SK-N-SH (cell line): Measurements from ENCODE around the gene GLA. TPM values are rescaled to one million over a fixed set of nuclear protein-coding genes. Genes with fewer than 3 reads are reported as not detected.

ENCODE experiments used
- CTCF ChIA-PET: fragments of 300-600, 350-600 bp; formaldehyde crosslinking; extraction: SDS; loops from one replicate; lab custom pipeline; 2021; lab: Yijun Ruan, JAX
- POLR2A ChIA-PET: fragments of 350-600 bp; sonication (Branson Sonifier 250); formaldehyde crosslinking; extraction: SDS; loops from one replicate; lab custom pipeline; 2020; ENCODE audit warnings: antibody characterized with exemption, inconsistent platforms; lab: Yijun Ruan, JAX
- DNase-seq: peaks from one replicate; pipeline ENCODE4 v3.0.0; 2012
- H2AFZ ChIP-seq: fragments of 200-600 bp; sonication (generic); 2 replicates; pipeline ENCODE4 v1.8.1; 2016; ENCODE audit warnings: antibody characterized with exemption, mild to moderate bottlenecking, low read depth
- H3F3A ChIP-seq: fragments of 200-600 bp; sonication (generic); replicated peaks from 2 replicates; pipeline ENCODE3; 2016; ENCODE audit warnings: antibody characterized with exemption, mild to moderate bottlenecking; ENCODE audit not compliant: insufficient read depth
- H3K27ac ChIP-seq, 2 experiments: fragments of 200-500 bp in 1 of 2; fragments of 200-600 bp in 1 of 2; sonication (Bioruptor generic) in 1 of 2; sonication (generic), shearing (Covaris generic) in 1 of 2; 2 replicates each; pipeline versions ENCODE4 v1.5.1 to v1.6.1; 2014 to 2016; ENCODE audit warnings: low read depth in 2 of 2, inconsistent platforms in 1 of 2, low read length in 1 of 2, mild to moderate bottlenecking in 1 of 2, mixed read lengths in 1 of 2
- H3K27me3 ChIP-seq: fragments of 200-600 bp; sonication (generic), shearing (Covaris generic); 2 replicates; pipeline ENCODE4 v1.6.1; 2016; ENCODE audit warnings: mixed run types; ENCODE audit not compliant: insufficient read depth
- H3K36me3 ChIP-seq, 2 experiments: fragments of 200-500 bp in 1 of 2; fragments of 200-600 bp in 1 of 2; sonication (Bioruptor generic) in 1 of 2; sonication (generic) in 1 of 2; replicated peaks in 1 of 2; 2 replicates each; pipeline versions ENCODE3 to v1.5.1; 2014 to 2016; ENCODE audit warnings: low read length in 1 of 2, mild to moderate bottlenecking in 1 of 2; ENCODE audit not compliant: insufficient read depth in 2 of 2, control insufficient read depth in 1 of 2
- H3K4me1 ChIP-seq, 2 experiments: fragments of 200-500 bp in 1 of 2; fragments of 200-600 bp in 1 of 2; sonication (Bioruptor generic) in 1 of 2; sonication (generic), shearing (Covaris generic) in 1 of 2; 2 replicates each; pipeline versions ENCODE4 v1.5.1 to v1.6.1; 2014 to 2016; ENCODE audit warnings: low read depth in 1 of 2, low read length in 1 of 2, mixed run types in 1 of 2; ENCODE audit not compliant: insufficient read depth in 2 of 2, control insufficient read depth in 1 of 2
- H3K4me2 ChIP-seq: fragments of 200-600 bp; sonication (generic), shearing (Covaris generic); 2 replicates; pipeline ENCODE4 v1.6.1; 2017; ENCODE audit warnings: mixed run types
- H3K4me3 ChIP-seq, 2 experiments: fragments of 200-500 bp in 1 of 2; fragments of 200-600 bp in 1 of 2; sonication (Bioruptor generic) in 1 of 2; sonication (generic), shearing (Covaris generic) in 1 of 2; 2 replicates each; pipeline versions ENCODE4 v1.5.1 to v1.8.1; 2014 to 2016; ENCODE audit warnings: low read depth in 2 of 2, inconsistent platforms in 1 of 2, low read length in 1 of 2, mild to moderate bottlenecking in 1 of 2, mixed read lengths in 1 of 2, moderate library complexity in 1 of 2
- H3K79me2 ChIP-seq: fragments of 200-600 bp; sonication (generic); 2 replicates; pipeline ENCODE4 v1.8.1; 2017; ENCODE audit warnings: mild to moderate bottlenecking; ENCODE audit not compliant: insufficient read depth
- H3K9ac ChIP-seq: fragments of 200-600 bp; sonication (generic); 2 replicates; pipeline ENCODE4 v1.6.1; 2017; ENCODE audit warnings: mixed run types
- H3K9me2 ChIP-seq: fragments of 200-600 bp; sonication (generic); 2 replicates; pipeline ENCODE4 v1.6.1; 2017; ENCODE audit warnings: mixed run types
- H3K9me3 ChIP-seq: fragments of 200-600 bp; sonication (generic); 2 replicates; pipeline ENCODE4 v1.6.1; 2017; ENCODE audit warnings: mixed run types, mild to moderate bottlenecking, moderate library complexity
- H4K20me1 ChIP-seq: fragments of 200-600 bp; sonication (generic); 2 replicates; pipeline ENCODE4 v1.6.1; 2017; ENCODE audit warnings: mild to moderate bottlenecking, mixed run types; ENCODE audit not compliant: insufficient read depth
- ELF1 ChIP-seq: IDR thresholded peaks from 2 replicates; pipeline ENCODE4 v1.4.0; 2012
- EP300 ChIP-seq, 2 experiments: IDR thresholded peaks; 2 replicates each; pipeline versions ENCODE4 v1.4.0 to v1.6.1; 2012; ENCODE audit warnings: borderline replicate concordance in 1 of 2, low read depth in 1 of 2, low read length in 1 of 2
- EZH2phosphoT487 ChIP-seq: fragments of 200-600 bp; sonication (generic); IDR thresholded peaks from 2 replicates; pipeline ENCODE4 v1.6.1; 2017; ENCODE audit warnings: low read depth, mixed run types, mild to moderate bottlenecking, antibody characterized with exemption, moderate library complexity, borderline replicate concordance
- FOSL2 ChIP-seq: IDR thresholded peaks from 2 replicates; pipeline ENCODE4 v1.4.0; 2012; ENCODE audit warnings: low read depth, mild to moderate bottlenecking, moderate library complexity, borderline replicate concordance
- FOXJ3 ChIP-seq: sonication (generic); formaldehyde crosslinking; IDR thresholded peaks from 2 replicates; pipeline ENCODE4 v1.5.1; 2020; ENCODE audit warnings: mild to moderate bottlenecking, missing genetic modification reagents
- GATA2 ChIP-seq: sonication (generic); formaldehyde crosslinking; IDR thresholded peaks from 2 replicates; pipeline ENCODE4 v1.5.0; 2020; ENCODE audit warnings: mild to moderate bottlenecking, missing genetic modification reagents
- JUND ChIP-seq: IDR thresholded peaks from 2 replicates; pipeline ENCODE4 v1.4.0; 2012
- MXI1 ChIP-seq: IDR thresholded peaks from 2 replicates; pipeline ENCODE4 v1.6.1; 2012; ENCODE audit warnings: mild to moderate bottlenecking, low read depth, low read length, improper control_type of control experiment
- NRF1 ChIP-seq: IDR thresholded peaks from 2 replicates; pipeline ENCODE4 v1.6.1; 2012; ENCODE audit warnings: low read depth, mild to moderate bottlenecking, low read length
- RXRA ChIP-seq: IDR thresholded peaks from 2 replicates; pipeline ENCODE4 v1.4.0; 2012; ENCODE audit warnings: low read depth, mild to moderate bottlenecking, borderline replicate concordance
- SIN3A ChIP-seq: IDR thresholded peaks from 2 replicates; pipeline ENCODE4 v1.6.1; 2012; ENCODE audit warnings: low read depth, mild to moderate bottlenecking, low read length, moderate library complexity, borderline replicate concordance
- TCF12 ChIP-seq: IDR thresholded peaks from 2 replicates; pipeline ENCODE4 v1.4.0; 2012
- TEAD4 ChIP-seq: IDR thresholded peaks from 2 replicates; pipeline ENCODE4 v1.4.0; 2012; ENCODE audit warnings: mild to moderate bottlenecking, borderline replicate concordance; ENCODE audit not compliant: insufficient read depth
- WGBS: methylation state at CpG from one replicate; pipeline ENCODE4 v1.1.6; 2017; ENCODE audit warnings: low lambda C conversion rate; 5-methylcytosine and 5-hydroxymethylcytosine counted together
- polyA plus RNA-seq, 3 experiments: library from polyadenylated mRNA; depleted of rRNA; stranded (reverse); fragments of >200 nt; gene quantifications; 2 replicates each; pipeline ENCODE4 v1.2.3, GENCODE V29; 2012
- TF ChIP-seq, protein P1 (sequence below): fragments of 150-350 bp; IDR thresholded peaks from 2 replicates; pipeline ENCODE4 v1.6.1; 2016; ENCODE audit warnings: mild to moderate bottlenecking, low read depth, low read length
- TF ChIP-seq, protein P2 (sequence below): IDR thresholded peaks from 2 replicates; pipeline ENCODE4; 2012
- TF ChIP-seq, protein P3 (sequence below): IDR thresholded peaks from 2 replicates; pipeline ENCODE4 v1.6.1; 2012; ENCODE audit warnings: mild to moderate bottlenecking, low read depth, low read length, moderate library complexity
- TF ChIP-seq, protein P4 (sequence below): fragments of 200-600 bp; sonication (generic); IDR thresholded peaks from 2 replicates; pipeline ENCODE4 v1.6.1; 2017; ENCODE audit warnings: antibody characterized with exemption, mild to moderate bottlenecking, moderate library complexity
- TF ChIP-seq, protein P5 (sequence below): IDR thresholded peaks from 2 replicates; pipeline ENCODE4 v1.4.0; 2012; ENCODE audit warnings: low read depth, borderline replicate concordance
- TF ChIP-seq, protein P6 (sequence below): IDR thresholded peaks from 2 replicates; pipeline ENCODE4 v1.4.0; 2012; ENCODE audit warnings: low read depth, borderline replicate concordance

Gene GLA
- polyA plus RNA-seq, 1 of the 3 experiments (the other 2 are of a cell fraction) = 20.4 TPM

DNA sequence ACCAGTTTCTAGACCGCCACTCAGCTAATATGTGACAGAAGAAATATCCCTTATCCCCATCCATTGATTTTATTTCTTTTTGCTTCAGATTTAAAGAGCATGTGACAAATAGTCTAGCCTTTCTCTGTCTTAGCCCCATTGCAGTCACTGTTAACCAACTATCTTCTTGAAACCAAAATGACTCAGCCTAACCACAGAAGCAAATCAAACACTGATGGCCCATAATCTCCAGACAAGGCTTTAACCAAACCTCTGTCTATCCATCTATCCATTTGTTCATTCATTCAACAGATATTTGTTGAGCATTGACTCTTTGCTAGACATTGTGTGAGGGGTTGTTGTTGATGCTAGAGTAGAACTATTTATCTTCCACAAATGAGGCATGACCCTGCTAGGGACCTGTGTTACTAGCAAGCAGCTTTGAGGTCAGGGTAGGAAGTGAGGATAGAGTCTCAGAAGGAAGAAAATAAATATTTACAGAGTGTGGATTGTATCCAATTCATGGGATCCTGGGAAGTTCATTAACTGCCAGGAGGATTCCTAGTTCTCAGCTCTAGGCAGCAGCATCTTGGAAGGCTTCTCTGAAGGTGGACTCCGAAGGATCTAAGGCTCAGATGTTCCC, 22.8 kb upstream of the GLA start:
- Histone ChIP-seq H3K79me2 (no peaks in the 10 kb centered on the region), H3F3A (peaks cover 17% of the 10 kb centered on the region), H3K4me3 (no peak overlapping the region), H4K20me1 (no peaks in the 10 kb centered on the region), H3K9me3 (no peaks in the 10 kb centered on the region), H3K27ac (peak overlapping the region in 1 of 2 experiments; percentile 62; a peak in 3 of 4 replicates), H3K9ac (no peak overlapping the region), H3K27me3 (no peaks in the 10 kb centered on the region), H2AFZ (no peak overlapping the region), H3K9me2 (no peaks in the 10 kb centered on the region), H3K36me3 (no peaks in the 10 kb centered on the region), H3K4me1 (no peaks in the 10 kb centered on the region), H3K4me2 (peak overlapping the region; percentile 29; the same call in 1 of the 2 replicates)
- WGBS = 73% methylated on average over 2 of the region's 2 CpGs
- POLR2A ChIA-PET = no interaction called here
- CTCF ChIA-PET = no interaction called here
- no peak for TF ChIP-seq GATA2 (CRISPR knock-in tag)
- TF ChIP-seq, protein P1, sequence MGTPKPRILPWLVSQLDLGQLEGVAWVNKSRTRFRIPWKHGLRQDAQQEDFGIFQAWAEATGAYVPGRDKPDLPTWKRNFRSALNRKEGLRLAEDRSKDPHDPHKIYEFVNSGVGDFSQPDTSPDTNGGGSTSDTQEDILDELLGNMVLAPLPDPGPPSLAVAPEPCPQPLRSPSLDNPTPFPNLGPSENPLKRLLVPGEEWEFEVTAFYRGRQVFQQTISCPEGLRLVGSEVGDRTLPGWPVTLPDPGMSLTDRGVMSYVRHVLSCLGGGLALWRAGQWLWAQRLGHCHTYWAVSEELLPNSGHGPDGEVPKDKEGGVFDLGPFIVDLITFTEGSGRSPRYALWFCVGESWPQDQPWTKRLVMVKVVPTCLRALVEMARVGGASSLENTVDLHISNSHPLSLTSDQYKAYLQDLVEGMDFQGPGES = no peak
- TF ChIP-seq, protein P2, sequence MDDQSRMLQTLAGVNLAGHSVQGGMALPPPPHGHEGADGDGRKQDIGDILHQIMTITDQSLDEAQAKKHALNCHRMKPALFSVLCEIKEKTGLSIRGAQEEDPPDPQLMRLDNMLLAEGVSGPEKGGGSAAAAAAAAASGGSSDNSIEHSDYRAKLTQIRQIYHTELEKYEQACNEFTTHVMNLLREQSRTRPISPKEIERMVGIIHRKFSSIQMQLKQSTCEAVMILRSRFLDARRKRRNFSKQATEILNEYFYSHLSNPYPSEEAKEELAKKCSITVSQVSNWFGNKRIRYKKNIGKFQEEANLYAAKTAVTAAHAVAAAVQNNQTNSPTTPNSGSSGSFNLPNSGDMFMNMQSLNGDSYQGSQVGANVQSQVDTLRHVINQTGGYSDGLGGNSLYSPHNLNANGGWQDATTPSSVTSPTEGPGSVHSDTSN = no peak; the same call in 1 of the 2 replicates
- TF ChIP-seq, protein P3, sequence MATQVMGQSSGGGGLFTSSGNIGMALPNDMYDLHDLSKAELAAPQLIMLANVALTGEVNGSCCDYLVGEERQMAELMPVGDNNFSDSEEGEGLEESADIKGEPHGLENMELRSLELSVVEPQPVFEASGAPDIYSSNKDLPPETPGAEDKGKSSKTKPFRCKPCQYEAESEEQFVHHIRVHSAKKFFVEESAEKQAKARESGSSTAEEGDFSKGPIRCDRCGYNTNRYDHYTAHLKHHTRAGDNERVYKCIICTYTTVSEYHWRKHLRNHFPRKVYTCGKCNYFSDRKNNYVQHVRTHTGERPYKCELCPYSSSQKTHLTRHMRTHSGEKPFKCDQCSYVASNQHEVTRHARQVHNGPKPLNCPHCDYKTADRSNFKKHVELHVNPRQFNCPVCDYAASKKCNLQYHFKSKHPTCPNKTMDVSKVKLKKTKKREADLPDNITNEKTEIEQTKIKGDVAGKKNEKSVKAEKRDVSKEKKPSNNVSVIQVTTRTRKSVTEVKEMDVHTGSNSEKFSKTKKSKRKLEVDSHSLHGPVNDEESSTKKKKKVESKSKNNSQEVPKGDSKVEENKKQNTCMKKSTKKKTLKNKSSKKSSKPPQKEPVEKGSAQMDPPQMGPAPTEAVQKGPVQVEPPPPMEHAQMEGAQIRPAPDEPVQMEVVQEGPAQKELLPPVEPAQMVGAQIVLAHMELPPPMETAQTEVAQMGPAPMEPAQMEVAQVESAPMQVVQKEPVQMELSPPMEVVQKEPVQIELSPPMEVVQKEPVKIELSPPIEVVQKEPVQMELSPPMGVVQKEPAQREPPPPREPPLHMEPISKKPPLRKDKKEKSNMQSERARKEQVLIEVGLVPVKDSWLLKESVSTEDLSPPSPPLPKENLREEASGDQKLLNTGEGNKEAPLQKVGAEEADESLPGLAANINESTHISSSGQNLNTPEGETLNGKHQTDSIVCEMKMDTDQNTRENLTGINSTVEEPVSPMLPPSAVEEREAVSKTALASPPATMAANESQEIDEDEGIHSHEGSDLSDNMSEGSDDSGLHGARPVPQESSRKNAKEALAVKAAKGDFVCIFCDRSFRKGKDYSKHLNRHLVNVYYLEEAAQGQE = no peak
- peak; percentile 7; the same call in 1 of the 2 replicates for TF ChIP-seq TCF12
- no peak for TF ChIP-seq NRF1
- peak; percentile 23; the same call in 1 of the 2 replicates for TF ChIP-seq JUND
- TF ChIP-seq RXRA = no peak
- no peak for TF ChIP-seq TEAD4
- 0 out of 2 replicates have a peak, but pooled peaks have one; percentile 14 for TF ChIP-seq FOSL2
- TF ChIP-seq, protein P4, sequence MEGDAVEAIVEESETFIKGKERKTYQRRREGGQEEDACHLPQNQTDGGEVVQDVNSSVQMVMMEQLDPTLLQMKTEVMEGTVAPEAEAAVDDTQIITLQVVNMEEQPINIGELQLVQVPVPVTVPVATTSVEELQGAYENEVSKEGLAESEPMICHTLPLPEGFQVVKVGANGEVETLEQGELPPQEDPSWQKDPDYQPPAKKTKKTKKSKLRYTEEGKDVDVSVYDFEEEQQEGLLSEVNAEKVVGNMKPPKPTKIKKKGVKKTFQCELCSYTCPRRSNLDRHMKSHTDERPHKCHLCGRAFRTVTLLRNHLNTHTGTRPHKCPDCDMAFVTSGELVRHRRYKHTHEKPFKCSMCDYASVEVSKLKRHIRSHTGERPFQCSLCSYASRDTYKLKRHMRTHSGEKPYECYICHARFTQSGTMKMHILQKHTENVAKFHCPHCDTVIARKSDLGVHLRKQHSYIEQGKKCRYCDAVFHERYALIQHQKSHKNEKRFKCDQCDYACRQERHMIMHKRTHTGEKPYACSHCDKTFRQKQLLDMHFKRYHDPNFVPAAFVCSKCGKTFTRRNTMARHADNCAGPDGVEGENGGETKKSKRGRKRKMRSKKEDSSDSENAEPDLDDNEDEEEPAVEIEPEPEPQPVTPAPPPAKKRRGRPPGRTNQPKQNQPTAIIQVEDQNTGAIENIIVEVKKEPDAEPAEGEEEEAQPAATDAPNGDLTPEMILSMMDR = no peak
- no peak for TF ChIP-seq EP300 (IDR thresholded peaks at IDR 0.05; ENCODE audit: borderline replicate concordance in 1 of 2, low read depth in 1 of 2, low read length in 1 of 2)
- TF ChIP-seq ELF1 = no peak
- TF ChIP-seq MXI1 = no peak
- TF ChIP-seq SIN3A = no peak
- TF ChIP-seq, protein P5, sequence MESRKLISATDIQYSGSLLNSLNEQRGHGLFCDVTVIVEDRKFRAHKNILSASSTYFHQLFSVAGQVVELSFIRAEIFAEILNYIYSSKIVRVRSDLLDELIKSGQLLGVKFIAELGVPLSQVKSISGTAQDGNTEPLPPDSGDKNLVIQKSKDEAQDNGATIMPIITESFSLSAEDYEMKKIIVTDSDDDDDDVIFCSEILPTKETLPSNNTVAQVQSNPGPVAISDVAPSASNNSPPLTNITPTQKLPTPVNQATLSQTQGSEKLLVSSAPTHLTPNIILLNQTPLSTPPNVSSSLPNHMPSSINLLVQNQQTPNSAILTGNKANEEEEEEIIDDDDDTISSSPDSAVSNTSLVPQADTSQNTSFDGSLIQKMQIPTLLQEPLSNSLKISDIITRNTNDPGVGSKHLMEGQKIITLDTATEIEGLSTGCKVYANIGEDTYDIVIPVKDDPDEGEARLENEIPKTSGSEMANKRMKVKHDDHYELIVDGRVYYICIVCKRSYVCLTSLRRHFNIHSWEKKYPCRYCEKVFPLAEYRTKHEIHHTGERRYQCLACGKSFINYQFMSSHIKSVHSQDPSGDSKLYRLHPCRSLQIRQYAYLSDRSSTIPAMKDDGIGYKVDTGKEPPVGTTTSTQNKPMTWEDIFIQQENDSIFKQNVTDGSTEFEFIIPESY = no peak
- TF ChIP-seq EZH2phosphoT487 = no peak
- TF ChIP-seq, protein P6, sequence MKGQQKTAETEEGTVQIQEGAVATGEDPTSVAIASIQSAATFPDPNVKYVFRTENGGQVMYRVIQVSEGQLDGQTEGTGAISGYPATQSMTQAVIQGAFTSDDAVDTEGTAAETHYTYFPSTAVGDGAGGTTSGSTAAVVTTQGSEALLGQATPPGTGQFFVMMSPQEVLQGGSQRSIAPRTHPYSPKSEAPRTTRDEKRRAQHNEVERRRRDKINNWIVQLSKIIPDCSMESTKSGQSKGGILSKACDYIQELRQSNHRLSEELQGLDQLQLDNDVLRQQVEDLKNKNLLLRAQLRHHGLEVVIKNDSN = no peak
- TF ChIP-seq FOXJ3 (CRISPR knock-in tag) = no peak
- DNase-seq = no peak
